Right lobe of liver (tissue), 6 donors: ENCODE results near the gene SPRY4. TPM values are rescaled to one million over a fixed set of nuclear protein-coding genes. Genes with fewer than 3 reads are reported as not detected.

ENCODE experiments used
- ATAC-seq, 4 donors: fragments of 200-7000 bp; cut with Tn5 transposase; one replicate each; pipeline ENCODE4 v1.9.1; 2020; ENCODE audit warnings: mild to moderate bottlenecking in 4 of 4, moderate library complexity in 4 of 4
- DNase-seq, 3 donors: peaks; one replicate each; pipeline ENCODE4 v3.0.0-alpha.2; 2020
- H3K27ac ChIP-seq, 3 donors: fragments of 200-600 bp; one replicate each; pipeline ENCODE4 v1.8.0; 2022
- H3K27me3 ChIP-seq, 2 donors: fragments of 200-600 bp; one replicate each; pipeline ENCODE4 v1.8.0; 2022
- H3K36me3 ChIP-seq, 4 donors: fragments of 200-600 bp; sonication (generic) in 1 of 4; one replicate each; pipeline versions ENCODE4 v1.5.1 to v1.8.0; 2017 to 2022; ENCODE audit warnings: control low read depth in 1 of 4
- H3K4me1 ChIP-seq, 4 donors: fragments of 200-600 bp; sonication (generic) in 1 of 4; one replicate each; pipeline versions ENCODE4 v1.5.1 to v1.8.0; 2017 to 2022; ENCODE audit warnings: control low read depth in 1 of 4
- H3K4me3 ChIP-seq, 3 donors: fragments of 200-600 bp; one replicate each; pipeline ENCODE4 v1.8.0; 2022
- H3K9me3 ChIP-seq, 4 donors: fragments of 200-600 bp; sonication (generic) in 1 of 4; one replicate each; pipeline versions ENCODE4 v1.5.1 to v1.8.0; 2017 to 2022; ENCODE audit warnings: control low read depth in 1 of 4
- CTCF ChIP-seq, 4 donors: fragments of 200-600 bp in 3 of 4; fragments of 450-650 bp in 1 of 4; IDR thresholded peaks; one replicate each; pipeline versions ENCODE4 v1.5.1 to v1.8.0; 2016 to 2022; ENCODE audit warnings: antibody characterized with exemption in 4 of 4, mild to moderate bottlenecking in 2 of 4
- POLR2A ChIP-seq: fragments of 450-650 bp; IDR thresholded peaks from one replicate; pipeline ENCODE4 v1.6.1; 2017; ENCODE audit warnings: antibody characterized with exemption, mild to moderate bottlenecking
- WGBS: methylation state at CpG from one replicate; pipeline ENCODE4 v1.1.6; 2018; ENCODE audit warnings: low coverage, low lambda C conversion rate; ENCODE audit not compliant: insufficient coverage; ENCODE audit errors: missing lambda C conversion rate; 5-methylcytosine and 5-hydroxymethylcytosine counted together
- intact Hi-C, 2 donors: fragments of 100-400 bp; cut with DNase I; formaldehyde crosslinking; loops; one replicate each; pipeline versions ENCODE4 v1.11.2 to v1.14.1; 2022
- total RNA-seq, 6 experiments: library from RNA; depleted of rRNA in 2 of 6; stranded (reverse); fragments of >200 nt in 2 of 6; fragmentation: NEBNext Ultra II Directional in 3 of 6; extraction: Animal tissue kit (Norgen Biotek cat#: 25700) in 3 of 6; gene quantifications; one replicate each; pipeline versions ENCODE4 v1.1.0 to v1.2.4, GENCODE V29; 2016 to 2023
- donor health status: DM: no; HTN: yes; CAD: no.
- donor health status: DM: no; HTN: no; CAD: no.
- donor health status: DM: no; HTN: no; CAD: no.
- donor health status: DM: no; HTN: yes; CAD: no.
- donor health status: DM: no; HTN: yes; CAD: no.

Gene SPRY4
- total RNA-seq, 6 experiments from 2014 or later = 3.9 to 11.6 (median 7.3) TPM

GRCh38 chr5:142324136-142324870 lies 518 bp downstream of the SPRY4 start:
- intact Hi-C loops = no loop called here
- 4% methylated on average over 11 of the region's 58 CpGs for WGBS

DNA sequence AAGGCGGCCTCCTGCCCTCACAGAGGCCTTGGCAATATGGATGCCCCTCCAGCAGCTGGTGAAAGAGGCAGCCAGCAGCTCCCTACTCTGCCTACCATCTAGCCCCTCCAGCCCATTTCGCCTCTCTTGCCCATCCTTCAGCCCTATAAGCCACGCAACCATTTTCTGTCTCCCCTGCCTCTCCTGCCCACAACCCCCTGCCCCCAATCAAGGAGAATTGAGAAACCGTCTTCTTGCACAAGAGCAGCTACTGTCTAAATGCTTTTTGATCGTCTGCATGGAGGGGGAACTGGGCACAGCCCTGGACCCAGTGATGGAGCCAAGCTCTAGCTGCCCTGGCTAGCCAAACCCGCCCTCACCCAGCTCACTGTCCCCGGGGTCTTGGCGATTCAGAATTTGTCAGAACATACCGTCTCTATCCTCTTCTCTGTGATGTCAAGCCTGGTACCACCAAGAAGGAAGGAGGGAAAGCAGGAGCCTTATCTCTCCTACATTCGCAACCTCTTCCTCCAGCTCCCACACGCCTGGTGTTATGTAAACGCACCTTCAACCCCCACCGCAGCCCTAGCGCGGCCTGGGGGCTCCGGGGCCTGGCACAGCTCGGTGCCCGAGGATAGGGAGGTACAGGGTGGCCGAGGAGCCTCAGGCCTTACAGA lies 1.2 kb downstream of the SPRY4 start:
- peak overlapping the region; percentile 63 to 97 (median 79) for H3K4me3 ChIP-seq
- peak in 2 of 3 donors; percentile 24 to 64 for DNase-seq
- intact Hi-C loops = no loop called here
- peak overlapping the region; percentile 66 to 93 (median 88) for H3K27ac ChIP-seq
- H3K27me3 ChIP-seq = no peaks in the 10 kb centered on the region
- ATAC-seq = peak; percentile 2 to 48 (median 22)
- H3K9me3 ChIP-seq = no peaks in the 10 kb centered on the region
- peaks cover 0 to 55% (median 15%) of the 10 kb centered on the region in 4 donors for H3K4me1 ChIP-seq
- no peak for TF ChIP-seq POLR2A
- no peak for TF ChIP-seq CTCF (IDR thresholded peaks at IDR 0.05)
- no peaks in the 10 kb centered on the region for H3K36me3 ChIP-seq
- WGBS = 12% methylated on average over 18 of the region's 19 CpGs

More at GRCh38 chr5:142324136-142324870, 518 bp downstream of the SPRY4 start:
- H3K4me1 ChIP-seq = peaks cover 0 to 50% (median 13%) of the 10 kb centered on the region in 4 donors
- no peak for TF ChIP-seq CTCF (IDR thresholded peaks at IDR 0.05)
- no peak for TF ChIP-seq POLR2A
- H3K36me3 ChIP-seq = no peaks in the 10 kb centered on the region
- H3K27me3 ChIP-seq = no peaks in the 10 kb centered on the region
- ATAC-seq = peak; percentile 32 to 58 (median 36)
- no peaks in the 10 kb centered on the region for H3K9me3 ChIP-seq
- H3K4me3 ChIP-seq = peak overlapping the region; percentile 63 to 97 (median 79)
- peak; percentile 60 to 62 (median 61) for DNase-seq
- H3K27ac ChIP-seq = peak overlapping the region; percentile 66 to 93 (median 88)

- Histone ChIP-seq H3K9me3 (no peaks in the 10 kb centered on the region), H3K4me3 (peak overlapping the region; percentile 63 to 97 (median 79)), H3K27me3 (no peaks in the 10 kb centered on the region), H3K27ac (peak overlapping the region; percentile 66 to 93 (median 88)), H3K4me1 (peaks cover 0 to 55% (median 15%) of the 10 kb centered on the region in 4 donors), H3K36me3 (no peaks in the 10 kb centered on the region)
- DNase-seq (no peak), ATAC-seq (peak; percentile 9 to 45 (median 29))
- WGBS = 13% methylated on average over 7 of the region's 15 CpGs
- no peak for TF ChIP-seq POLR2A
- no peak for TF ChIP-seq CTCF (IDR thresholded peaks at IDR 0.05)
- intact Hi-C loops = no loop called here
Observed at GRCh38 chr5:142322747-142323479, 1.9 kb downstream of the SPRY4 start.

GRCh38 chr5:142322403-142322746 lies 2.4 kb downstream of the SPRY4 start:
- no peak for TF ChIP-seq POLR2A
- no peak for TF ChIP-seq CTCF (IDR thresholded peaks at IDR 0.05)
- H3K27me3 ChIP-seq = no peaks in the 10 kb centered on the region
- no peaks in the 10 kb centered on the region for H3K9me3 ChIP-seq
- H3K4me1 ChIP-seq = peaks cover 0 to 55% (median 16%) of the 10 kb centered on the region in 4 donors
- 56% methylated on average over 5 of the region's 5 CpGs for WGBS
- H3K36me3 ChIP-seq = no peaks in the 10 kb centered on the region
- intact Hi-C loops = no loop called here
- H3K4me3 ChIP-seq = peak overlapping the region; percentile 63 to 97 (median 79)
- peak overlapping the region in 2 of 3 donors; percentile 88 to 93 for H3K27ac ChIP-seq
- ATAC-seq (peak in 2 of 4 donors; percentile 0 to 3), DNase-seq (no peak)
